NCI-H69 (cell line): ENCODE measurements around the gene WDR48.
A peak's percentile ranks its signal among the peaks of the same experiment; 100 is the strongest.
"Not testable (repeated sequence)": the region's sequence is repeated elsewhere in the genome, so short reads cannot be mapped to it uniquely, and the experiment has no call there.

ENCODE experiments used
- DNase-seq: peaks from one replicate; lab custom pipeline; 2025; lab: John Stamatoyannopoulos, UW

WDR48 gene

DNA sequence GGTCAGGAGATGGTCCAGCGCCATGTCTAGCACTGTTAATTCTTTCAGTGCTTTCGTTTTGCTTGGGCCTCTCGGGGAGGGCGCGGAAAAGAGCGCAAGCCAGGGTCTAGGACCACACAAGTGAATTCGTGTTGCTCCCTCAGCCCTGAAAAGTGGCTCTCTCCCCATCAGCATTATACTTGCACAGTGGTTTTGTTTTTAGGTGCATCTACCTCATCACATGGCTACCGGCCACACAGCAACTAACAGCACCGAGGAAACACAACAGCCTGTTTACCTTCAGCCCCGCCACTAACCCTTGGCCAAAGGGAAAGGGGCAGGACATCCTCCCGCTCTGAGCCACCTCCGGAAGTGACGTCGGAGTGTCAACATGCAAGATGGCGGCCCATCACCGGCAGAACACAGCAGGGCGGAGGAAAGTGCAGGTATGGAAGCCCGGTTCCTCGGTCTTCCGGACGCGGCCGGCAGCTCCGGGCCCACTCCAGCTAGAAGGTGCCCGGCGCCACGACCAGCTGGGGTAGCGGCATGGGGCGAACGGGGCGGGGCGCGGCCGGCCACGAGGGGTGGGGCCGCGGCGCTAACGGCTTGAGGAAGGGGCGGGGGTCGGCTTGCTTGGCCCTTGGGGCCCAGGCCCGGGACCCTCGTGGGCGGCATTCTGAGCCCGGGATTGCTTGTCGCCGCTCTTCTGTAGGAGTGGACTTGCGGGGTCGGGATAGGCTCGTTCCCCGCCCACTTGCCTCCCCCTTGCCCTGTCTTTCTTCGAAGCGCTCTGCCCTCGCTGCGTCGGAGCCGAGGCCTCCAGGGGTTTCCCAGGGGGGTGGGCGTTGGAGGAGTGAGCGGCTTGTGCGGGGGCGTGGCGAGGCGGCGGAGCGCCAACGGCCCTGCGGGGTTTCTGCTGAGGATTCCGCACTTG, at the start of gene WDR48, which contains the start of gene SCN11A:
WDR48 (plus strand) TSS at position 368 of the 913 bp plus-strand sequence; CDS start at position 378, 10 bp downstream.
SCN11A (minus strand) TSS at position 296 of the 913 bp plus-strand sequence. CDS start 101,582 bp downstream, outside the sequence.
- DNase-seq = peak; percentile 92

DNA sequence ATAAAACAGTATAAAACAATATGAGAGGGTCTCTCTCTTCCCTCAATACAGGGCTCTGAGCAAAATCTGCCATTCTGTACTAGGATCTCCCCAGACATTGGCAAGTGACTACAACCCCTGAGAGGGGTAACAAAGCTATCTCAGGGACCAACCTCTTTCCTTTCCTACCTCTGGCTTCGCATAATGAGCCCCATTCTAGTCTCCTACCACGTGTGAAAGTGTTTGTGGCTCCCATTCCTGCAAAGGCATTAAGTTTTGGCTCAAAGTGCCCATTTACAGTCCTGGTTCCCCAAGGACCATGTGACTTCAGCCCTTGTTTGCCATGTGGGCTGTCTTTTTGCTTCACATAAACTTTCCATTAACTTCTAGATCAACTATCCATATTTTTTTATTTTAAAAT, 46.5 kb upstream of the WDR48 start:
- no peak for DNase-seq

DNA sequence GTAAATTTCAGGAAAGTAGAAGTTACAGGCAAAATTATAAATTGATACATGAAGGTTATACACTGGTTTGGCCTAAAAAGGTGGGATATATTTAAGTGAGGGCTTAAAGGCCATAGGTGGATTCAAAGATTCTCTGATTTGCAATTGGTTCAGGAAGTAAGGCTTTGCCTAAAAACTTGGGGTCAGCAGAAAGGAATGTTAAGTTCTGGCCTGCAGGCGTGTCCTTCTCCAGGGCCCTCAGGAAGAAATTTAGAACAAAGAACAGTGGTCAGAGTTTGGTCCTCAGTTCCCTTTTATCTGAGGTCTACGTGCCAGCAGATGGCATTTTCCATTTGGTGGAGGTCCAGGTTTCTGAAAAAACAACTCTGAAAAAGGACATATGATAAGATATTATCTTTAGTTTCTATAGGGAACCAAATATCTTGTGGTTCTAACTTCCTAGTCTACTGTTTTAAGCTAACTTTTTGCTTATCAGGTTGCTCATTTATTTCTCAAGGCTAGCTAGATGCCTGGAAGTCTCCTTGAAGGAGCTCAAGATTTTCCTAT, 40.6 kb upstream of the WDR48 start:
- no peak for DNase-seq

DNA sequence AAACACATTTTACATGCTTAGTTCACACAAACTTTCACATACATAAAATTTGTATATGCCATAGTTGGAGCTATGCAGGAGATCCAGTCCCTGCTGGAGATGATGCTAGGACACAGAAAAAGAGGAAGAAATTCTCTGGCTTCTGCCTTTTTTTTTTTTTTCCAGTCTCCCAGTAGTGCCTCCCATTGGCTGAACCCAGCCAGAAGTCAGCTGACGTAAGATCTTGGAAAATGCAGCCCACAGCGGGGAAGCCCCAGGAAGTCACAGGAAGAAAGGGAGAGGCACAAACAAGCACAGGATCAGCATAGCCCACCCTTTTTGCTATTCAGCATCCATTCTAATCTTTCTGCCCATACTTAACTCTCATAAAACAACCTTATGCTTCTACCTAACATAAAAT, 38.5 kb upstream of the WDR48 start:
- DNase-seq = no peak

DNA sequence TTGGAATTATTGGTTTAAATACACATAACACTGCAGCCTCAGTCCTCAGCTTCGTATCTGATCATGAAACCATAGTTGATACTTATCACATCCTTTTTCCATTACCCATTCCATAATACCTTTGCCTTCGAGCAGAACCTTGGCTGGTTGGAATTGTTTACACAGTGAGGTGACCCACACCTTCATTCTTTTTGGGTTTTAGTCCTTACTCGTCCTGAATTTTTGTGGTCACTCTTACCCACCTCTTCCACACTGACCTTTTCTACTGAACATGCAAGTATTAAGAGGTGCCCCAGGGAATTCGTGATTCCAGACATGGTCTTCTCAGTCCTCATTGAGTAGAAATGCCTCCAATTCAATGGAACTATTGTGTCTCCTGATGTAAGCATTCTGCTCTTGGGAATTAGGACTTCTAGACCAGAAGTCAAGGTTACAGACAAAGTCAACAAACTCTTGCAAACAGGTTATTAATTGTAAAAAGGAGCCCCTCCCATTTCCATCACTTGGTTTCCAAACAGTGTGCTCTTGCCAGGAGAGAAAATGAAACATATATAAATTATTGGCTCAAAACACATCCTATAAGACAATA, 37.8 kb upstream of the WDR48 start:
- DNase-seq = no peak

DNA sequence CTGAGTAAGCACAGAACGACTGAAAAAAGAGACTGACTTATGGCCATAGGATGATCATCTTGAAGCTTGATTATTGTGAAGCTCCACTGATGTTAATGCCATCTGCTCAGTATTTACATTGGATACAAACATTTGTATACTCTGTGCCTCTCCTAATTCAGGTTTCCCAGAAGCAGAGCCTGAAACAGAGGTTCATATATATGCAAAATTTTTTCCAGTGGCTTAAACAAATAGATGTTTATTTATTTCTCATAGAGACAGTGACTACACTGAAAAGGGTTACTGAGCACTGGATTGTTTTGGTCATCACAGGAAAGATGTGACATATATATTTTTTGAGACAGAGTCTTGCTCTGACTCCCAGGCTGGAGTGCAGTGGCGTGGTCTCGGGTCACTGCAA, 36.4 kb upstream of the WDR48 start:
- no peak for DNase-seq

DNA sequence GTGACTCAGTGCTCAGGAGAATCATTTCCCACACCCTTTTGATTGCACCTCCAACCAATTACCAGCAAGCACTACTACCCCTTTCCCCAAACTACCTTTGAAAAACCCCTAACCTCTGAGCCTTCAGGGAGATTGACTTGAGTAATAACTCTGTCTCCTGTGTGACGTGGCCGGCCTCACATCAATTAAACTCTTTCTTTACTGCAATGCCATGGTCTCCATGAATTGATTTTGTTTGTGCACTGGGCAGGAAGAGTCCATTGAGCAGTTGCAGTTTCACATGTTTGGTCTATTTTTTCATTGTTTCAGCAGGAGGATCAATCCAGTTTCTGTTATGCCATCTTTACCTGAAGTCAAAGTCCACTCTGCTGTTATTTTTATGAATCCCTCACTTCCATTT, 32.5 kb upstream of the WDR48 start:
- no peak for DNase-seq

DNA sequence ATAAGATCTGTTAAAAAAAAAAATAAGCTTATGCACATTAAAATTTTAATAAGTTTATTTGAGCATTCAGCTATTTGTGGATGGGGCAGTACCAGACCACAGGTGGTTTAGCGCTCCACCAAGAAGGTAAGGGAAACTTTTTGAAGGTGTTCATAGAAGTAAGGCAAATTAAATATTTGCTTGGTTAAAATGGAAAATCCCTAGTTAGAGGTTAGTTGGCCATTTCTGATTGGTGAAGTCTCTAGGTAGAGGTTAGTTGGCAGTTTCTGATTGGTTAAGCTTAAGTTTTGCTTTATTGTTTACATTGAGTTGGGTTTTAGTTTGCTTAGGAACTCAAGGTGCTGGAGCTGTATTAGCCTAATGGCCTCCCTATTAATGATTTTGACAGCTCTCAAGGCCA, 30.8 kb upstream of the WDR48 start:
- no peak for DNase-seq

DNA sequence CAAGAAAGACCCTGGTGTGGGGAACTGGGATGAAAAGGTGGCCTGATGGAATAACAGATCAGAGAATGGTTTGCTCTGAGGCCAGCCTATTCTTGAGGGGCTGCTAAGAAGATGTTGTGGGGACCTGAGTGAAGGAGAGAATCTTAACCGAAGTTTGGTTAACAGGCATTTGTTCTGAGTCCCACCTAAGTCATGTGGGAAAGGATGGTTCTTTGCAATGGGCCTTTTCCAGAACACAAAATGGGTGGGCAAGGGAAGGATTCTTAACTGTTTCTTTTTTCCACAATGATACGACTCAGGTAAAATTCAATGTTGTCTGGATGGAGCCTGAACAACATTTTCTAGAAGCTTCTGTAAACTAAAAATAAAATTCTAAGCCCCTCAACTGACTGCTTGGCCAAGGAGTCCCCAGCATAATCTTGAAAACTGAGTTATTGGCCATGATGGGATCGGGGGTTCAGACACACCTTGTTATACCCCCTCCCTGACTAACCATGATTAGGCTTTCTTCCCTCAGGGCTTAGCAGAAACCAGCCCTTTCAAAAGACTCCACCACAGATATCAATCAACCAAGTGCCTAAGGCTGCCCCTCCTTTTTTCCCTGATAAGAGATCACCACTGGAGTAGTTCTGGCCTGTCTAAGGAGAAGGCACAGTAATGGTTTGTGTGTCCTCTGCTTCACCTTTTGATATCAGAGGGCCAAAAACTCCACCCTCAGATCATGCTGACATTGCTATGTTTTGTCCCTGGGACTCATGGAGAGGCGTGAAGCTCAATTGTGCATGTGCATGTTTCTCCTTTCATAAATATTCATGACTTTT, 30.1 kb upstream of the WDR48 start:
- no peak for DNase-seq

DNA sequence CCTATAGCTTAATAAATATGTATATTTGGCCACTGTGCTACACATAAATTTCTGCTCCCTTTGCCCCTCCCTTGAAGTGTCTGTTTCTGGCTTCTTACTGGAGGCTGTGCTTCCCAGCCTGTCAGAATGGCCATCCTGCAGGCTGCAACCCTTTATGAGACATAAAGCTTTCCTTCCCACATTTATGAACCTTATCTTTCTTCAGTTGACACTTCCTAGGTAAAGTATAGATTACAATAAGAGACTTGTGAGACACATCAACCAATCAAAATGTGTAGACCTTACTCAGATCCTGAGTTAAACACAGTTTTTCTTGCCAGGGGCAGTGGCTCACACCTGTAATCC, 29.6 kb upstream of the WDR48 start:
- DNase-seq = no peak

DNA sequence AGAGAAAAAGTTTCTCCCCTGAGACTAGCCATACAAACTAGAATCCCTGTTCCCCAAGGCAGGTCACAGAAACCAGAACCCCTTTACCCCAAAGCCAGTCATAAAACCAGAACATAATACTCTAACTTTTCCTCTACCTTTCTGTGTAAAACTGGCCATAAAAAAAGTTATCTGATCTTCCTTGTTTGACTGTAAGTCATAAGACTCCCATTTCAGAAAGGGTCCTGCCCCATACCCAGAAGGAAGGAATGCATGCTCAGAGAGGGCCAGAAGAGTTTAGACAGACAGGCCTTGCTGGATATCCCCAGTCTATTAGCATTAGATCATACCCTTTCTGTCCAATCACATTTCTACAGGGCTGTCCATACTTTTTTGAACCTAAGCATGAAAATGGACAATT, 27.3 kb upstream of the WDR48 start:
- no peak for DNase-seq

DNA sequence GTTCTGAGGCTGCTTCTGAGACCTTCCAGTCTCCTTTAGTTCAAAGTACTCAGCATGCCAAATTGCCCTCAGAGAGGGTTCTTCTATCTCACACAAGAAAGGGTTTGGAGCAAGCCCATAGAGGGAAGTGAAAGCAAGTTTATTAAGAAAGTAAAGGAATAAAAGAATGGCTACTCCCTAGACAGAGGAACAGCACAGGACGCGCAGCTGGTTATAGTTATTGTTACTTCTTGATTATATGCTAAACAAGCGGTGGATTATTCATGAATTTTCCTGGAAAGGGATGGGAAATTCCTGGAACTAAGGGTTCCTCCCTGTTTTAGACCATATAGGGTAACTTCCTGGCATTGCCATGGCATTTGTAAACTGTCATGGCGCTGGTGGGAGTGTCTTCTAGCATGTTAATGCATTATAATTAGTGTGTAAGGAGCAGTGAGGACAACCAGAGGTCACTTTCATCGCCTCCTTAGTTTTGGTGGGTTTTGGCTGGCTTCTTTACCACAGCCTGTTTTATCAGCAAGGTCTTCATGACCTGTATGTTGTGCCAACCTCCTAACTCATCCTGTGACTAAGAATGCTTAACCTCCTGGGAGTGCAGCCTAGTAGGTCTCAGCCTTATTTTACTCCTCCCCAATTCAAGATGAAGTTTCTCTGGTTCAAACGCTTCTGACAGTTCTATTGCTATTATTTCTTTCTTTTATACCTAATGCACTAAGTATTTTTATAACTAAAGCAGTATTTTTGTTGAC, 26.4 kb upstream of the WDR48 start:
- no peak for DNase-seq

DNA sequence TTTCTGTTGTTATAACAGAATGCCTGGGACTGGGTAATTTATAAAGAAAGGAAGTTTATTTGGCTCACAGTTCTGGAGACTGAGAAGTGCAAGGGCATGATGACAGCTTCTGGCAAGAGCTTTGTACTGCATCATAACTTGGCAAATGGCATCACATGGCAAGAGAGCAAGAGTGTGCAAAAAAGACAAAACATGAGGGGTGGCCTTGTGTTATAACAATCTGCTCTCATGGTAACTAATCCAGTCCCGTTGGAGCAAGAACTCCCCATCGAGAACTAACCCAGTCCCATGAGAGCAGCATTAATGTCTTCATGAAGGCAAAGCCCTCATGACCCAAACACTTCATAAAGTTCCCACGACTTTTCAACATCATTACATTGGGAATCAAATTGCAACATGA, 23.3 kb upstream of the WDR48 start:
- no peak for DNase-seq

DNA sequence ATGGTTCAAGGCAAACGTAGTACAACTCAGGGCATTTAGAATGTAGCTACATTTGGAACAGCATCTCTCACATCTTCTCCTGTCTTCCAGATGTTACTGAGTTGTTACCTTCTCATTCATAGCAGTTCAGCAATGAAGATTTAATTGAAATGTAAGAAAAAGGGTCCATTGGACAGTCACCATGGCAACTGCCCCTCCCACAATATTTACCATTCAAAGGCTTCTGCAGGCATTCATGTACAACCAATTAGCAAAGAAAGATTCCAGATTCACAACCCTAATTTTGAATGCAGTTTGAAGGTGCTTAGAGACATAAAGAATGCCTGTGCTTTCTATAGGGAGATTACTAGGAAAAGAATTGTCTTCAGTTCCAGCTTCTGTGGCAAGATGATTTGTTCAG, 22.3 kb upstream of the WDR48 start:
- no peak for DNase-seq

DNA sequence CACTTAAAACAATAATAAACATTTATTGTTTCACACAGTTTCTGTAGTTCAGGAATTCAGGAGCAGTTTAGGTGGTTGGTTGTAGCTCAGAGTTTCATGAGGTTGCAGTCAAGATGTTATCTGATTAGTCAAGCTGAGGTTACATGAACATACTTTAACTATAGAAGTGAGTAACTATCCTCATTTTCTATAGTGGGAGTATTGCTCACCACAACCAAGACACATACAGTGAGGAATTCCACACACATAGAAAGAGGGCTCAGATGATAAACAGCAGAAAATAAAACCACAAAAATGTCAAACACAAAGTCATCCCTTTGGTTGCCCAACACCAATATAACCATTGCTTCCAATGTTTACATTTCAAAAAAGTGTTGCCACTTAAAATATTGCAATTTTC, 13.7 kb upstream of the WDR48 start:
- DNase-seq = no peak

DNA sequence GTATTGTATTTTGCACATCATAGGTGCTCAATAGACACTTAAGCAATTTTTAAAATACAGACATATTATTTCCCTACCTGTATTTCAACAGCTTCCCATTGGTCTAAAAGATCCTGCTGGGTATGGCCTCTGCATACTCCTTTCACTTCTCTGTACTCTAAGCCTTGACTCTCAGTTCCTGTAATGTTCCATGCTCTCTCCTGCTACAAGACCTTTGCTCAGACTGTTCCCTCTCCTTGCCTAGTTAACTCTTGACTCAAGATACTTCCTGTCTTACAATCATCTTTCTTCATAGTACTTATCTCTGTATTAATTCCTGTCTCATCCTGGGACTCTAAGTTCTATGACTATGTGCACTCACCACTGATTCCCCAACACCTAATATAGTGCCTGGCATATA, 1.8 kb upstream of the WDR48 start:
- no peak for DNase-seq

DNA sequence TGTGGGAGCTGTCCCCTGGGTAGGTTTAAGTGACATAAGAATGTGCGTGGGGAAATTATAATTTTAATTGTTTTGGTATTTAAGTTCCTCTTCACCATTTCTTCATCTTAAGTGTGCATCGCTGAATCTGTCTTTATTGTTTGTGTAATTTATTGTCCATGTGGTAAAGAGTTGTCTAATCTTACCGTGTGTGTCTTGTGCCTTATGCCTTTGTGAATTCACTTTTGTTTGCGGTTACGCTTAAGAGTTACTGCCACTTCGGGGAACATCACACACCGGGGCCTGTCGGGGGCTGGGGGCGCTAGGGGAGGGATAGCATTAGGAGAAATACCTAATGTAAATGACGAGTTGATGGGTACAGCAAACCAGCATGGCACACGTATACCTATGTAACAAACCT, 767 bp downstream of the WDR48 start:
- peak; percentile 24 for DNase-seq

DNA sequence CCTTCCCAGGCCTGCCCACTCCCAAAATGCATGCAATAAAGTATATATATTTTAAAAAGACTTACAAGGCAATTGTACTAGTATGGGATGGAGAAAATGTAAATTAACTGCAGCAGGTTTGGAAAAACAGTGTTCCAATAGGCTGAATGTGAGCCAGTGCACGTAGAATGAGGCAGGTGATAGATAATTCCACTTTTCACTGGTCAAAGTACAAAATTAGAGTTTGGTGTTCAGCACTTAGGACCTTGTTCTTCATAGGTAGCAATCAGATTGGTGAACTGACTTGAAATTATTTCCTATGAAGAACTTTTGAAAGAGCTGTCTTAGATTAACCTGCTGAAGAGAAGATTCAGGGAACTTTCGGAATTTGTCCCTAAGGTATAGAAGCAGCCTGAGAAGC, 1.9 kb downstream of the WDR48 start:
- DNase-seq = no peak

DNA sequence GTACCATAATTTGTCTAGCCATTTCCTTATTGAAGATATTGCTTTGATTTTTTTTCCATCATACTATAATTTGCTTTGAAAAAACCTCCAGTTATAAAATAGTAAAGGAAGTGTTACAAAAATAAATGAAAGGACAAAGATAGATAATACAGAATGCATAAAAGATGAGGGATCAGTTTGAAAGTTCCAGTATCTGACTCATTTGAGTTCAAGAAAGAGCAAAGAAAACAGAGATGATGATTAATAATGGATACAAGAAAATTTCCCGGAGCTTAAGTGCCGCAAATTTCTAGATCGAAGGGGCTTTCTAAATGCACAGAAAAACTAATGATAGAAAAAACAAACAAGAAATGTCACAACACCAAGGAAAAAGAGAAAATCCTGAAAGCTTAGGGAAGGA, 4.3 kb downstream of the WDR48 start:
- no peak for DNase-seq

DNA sequence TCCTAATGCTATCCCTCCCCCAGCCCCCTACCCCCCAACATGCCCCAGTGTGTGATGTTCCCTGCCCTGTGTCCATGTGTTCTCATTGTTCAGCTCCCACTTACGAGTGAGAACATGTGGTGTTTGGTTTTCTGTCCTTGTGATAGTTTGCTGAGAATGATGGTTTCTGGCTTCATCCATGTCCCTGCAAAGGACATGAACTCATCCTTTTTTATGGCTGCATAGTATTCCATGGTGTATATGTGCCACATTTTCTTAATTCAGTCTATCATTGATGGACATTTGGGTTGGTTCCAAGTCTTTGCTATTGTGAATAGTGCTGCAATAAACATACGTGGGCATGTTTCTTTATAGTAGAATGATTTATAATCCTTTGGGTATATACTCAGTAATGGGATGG, 9.4 kb downstream of the WDR48 start:
- DNase-seq = not testable (repeated sequence)

DNA sequence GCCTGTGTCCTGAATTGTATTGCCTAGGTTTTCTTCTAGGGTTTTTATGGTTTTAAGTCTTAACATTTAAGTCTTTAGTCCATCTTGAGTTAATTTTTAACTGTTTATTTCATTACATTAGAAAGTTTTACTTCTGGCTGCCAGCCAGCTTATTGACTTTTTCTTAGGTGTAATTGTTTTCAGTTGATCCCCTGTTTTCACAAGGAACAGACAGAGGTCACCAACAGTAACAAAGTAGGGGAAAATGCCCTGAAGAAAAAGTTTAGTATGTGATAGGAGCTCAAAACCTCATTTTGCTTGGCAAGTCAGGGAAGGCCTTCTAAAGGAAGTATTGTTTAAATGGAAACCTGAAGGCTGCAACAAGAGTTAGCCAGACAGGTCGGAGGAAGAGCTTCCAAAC, 10.4 kb downstream of the WDR48 start:
- DNase-seq = no peak

DNA sequence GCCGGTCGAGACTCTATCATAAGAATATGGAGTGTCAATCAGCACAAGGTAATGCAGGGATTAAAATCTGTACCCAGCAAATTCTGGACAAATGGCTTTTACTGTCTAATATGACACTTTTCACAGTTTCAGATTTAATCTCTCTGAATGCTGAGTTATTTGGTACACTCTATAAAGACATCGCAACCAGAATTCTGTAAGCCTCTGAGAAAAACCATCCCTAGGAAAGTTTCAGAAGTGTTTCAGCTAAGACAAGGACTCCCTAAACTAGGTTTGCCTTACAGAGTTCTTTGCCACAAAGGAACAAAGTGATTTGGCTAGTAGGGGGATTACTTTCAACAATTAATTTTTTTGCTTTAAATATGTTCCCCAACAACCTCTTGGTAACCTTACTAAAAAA, 11.3 kb downstream of the WDR48 start:
- no peak for DNase-seq
